GM18499 (cell line): ENCODE data around the gene RASA1.

Experiments
- ATAC-seq: cut with Tn5 transposase; IDR thresholded peaks from one replicate; pipeline ENCODE4 v1.9.1; 2021; ENCODE audit warnings: moderate number of reproducible peaks; ENCODE audit not compliant: insufficient read depth, unreplicated experiment

The RASA1 gene

DNA sequence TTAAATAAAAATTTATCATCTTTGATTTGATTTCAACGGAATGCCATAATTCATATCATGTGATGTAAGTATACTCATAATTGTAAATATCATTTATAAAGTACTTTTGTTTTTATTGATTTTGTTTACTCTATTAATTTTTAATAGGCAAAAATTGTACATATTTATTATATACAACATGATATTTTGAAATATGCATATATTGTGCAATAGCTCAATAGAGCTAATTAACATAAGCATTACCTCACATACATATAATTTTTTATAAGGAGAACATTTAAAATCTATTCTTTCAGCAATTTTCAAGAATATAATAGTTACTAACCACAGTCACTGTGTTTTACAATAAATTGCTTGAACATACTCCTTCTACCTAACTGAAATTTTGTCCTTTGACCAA is 170.0 kb downstream of the RASA1 start:
- no peak for ATAC-seq

- ATAC-seq: no peak
Measured at GRCh38 chr5:87438231-87438630, 170.5 kb downstream of the RASA1 start.
